HG03175 (cell line): Measurements from ENCODE around the gene TMC1.

Experiments used
- ATAC-seq: cut with Tn5 transposase; IDR thresholded peaks from one replicate; pipeline ENCODE4 v1.9.1; 2021; ENCODE audit warnings: mild to moderate bottlenecking, moderate library complexity; ENCODE audit not compliant: unreplicated experiment

The TMC1 gene

GRCh38 chr9:72565535-72565934 lies 44.1 kb downstream of the TMC1 start:
- ATAC-seq = no peak

GRCh38 chr9:72574156-72574810 lies 52.9 kb downstream of the TMC1 start:
- ATAC-seq = no peak

DNA sequence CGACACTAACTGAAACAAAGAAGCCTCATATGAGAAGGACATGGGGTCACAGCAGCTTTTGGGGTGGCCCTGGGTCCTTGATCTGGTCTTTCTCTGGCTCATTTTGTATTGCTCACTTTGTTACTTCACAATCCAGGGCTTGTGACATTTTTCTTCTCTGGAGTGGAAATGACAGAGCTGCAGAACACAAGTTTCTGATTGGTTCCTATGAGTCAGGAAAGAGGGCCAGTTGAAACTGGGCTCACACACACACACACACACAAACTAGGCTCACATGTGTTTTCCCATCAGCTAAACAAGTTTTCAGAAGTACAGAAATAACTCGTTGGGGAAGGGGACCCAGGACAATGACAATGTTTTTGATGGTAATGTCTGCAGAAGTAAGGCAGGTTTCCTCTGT lies 54.3 kb downstream of the TMC1 start:
- ATAC-seq = no peak

DNA sequence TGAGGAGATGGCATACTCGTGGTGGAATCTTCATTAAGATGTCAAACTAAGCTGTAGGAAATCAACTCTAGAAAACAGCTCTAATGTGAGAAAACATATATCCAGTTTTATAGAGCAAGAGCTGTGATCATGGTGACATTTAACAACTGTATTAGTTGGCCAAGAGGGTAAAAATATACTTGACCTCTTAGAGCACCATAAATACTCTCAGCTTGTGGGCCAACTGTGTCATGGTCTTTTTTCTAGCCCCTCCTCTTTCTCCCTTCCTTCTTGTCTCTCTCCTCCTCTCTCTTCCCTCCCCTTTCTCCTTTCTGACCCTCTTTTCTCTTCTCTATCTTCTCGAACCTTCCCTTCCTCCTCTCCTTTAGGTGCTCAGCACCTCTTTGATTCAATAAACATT lies 54.7 kb downstream of the TMC1 start:
- ATAC-seq = no peak

GRCh38 chr9:72577212-72577753 lies 55.9 kb downstream of the TMC1 start:
- ATAC-seq = no peak

- no peak for ATAC-seq
Observed at GRCh38 chr9:72579190-72579589, 57.8 kb downstream of the TMC1 start.

DNA sequence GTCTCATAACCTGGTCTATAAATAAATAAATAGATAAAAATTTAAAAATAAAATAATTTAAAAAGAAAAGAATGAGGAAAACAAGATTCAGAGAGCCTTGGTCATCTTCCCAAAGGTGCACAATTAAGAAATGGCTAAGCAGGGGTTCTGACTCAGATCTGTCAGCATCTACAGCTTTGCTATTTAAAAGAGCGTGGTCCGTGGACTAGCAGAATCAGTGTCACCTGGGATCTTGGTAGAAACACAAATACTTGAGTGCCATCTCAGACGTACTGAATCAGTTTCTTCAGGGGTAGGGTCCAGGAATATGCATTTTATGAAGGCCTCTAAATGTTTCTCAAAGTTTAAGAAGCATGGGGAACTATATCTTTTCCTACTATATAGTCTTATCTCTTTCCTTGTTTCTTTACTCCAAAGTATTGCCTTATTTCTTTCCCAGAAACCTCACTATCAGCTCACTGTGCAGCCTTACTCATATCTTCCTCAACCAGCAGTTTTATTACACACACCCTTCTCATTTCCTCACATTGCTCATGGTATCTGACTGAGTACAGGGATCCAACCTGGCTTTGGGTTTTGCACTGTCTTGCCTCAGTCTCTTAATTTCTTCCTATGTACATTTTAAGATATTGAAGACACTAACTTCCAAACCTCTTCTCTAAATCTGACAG lies 58.6 kb downstream of the TMC1 start:
- ATAC-seq = no peak

GRCh38 chr9:72581694-72582093 lies 60.3 kb downstream of the TMC1 start:
- ATAC-seq = no peak

- ATAC-seq = no peak
Observed at GRCh38 chr9:72583370-72583769, 62.0 kb downstream of the TMC1 start.

- ATAC-seq = peak; percentile 75
Observed at GRCh38 chr9:72586388-72587130, 65.2 kb downstream of the TMC1 start.

DNA sequence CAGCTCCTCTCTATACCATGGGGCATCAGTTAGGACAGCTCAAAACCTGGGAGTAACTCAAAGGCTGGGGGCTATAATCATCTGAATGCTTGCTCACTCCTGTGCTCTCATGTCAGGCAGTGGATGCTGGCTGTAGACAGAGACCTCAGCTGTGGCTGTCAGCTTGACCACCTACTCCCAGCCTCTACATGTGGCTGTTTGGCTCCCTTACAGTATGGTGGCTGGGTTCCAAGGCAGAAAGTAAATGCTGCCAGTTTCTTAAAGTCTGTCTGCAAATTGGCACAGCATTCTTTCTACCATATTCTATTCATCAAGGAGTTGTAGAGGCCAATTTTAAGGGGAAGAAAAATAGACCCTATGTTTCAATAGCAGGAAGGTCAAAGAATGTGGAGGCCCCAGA lies 66.9 kb downstream of the TMC1 start:
- ATAC-seq = no peak

- ATAC-seq = no peak
Observed at GRCh38 chr9:72589667-72590521, 68.5 kb downstream of the TMC1 start.

- no peak for ATAC-seq
Observed at GRCh38 chr9:72590824-72591223, 69.4 kb downstream of the TMC1 start.

DNA sequence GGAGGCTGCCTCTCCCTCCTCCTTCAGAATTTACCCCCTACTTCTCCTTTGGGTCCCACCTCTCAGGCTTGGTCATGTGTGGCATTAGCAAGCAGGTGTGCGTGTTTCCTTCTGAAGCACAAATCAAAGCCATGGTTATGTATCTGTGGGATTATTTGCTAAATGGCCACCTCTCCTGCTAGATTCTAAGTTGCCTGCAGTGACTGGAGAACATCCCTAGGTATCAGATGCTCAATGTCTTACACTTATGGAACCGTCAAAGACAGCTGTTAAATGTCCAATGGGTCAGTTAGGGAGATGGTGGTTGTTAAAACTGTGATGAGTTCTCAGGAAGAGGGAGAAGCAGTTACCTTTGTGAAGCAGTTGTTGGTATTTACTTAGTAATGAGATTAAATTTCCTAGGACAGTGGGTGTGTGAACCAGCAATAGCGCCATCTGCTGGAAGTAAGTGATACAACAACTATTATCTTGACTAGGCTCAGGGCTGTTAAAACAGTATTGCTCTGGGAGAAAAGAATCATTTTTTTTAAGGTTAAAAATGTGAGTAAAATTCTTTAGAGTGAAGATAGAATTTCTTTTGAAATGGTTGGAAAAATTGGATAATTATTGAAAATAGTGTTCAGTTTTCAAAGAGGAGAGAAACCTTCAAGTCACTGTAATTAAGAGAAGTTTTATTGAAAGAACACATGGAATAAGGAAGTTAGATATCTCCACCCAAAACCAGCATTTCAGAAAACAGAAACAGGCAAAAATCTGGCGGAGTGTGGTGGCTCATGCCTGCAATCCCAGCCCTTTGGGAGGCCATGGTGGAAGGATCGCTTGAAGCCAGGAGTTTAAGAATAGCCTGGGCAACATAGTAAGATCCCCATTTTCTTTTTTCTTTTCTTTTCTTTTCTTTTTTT lies 71.3 kb downstream of the TMC1 start:
- ATAC-seq = peak; percentile 75

GRCh38 chr9:72596451-72597180 lies 75.2 kb downstream of the TMC1 start:
- no peak for ATAC-seq

DNA sequence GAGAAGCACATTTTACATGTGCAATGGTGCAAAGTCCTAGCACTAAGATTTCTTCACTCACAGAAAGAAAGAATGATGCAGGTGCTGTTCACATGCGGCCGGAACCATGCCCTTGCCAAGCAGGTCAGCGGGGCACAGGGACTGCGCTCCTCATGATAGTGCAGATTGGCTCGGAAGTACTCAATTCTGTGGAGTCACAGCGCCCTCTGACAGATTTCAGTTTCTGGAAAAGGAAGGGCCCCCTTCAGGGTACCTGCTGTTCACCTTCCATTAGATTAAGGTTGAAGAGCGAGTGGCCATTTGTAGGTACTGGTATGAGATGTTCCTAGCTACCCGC lies 75.7 kb downstream of the TMC1 start:
- ATAC-seq = no peak

DNA sequence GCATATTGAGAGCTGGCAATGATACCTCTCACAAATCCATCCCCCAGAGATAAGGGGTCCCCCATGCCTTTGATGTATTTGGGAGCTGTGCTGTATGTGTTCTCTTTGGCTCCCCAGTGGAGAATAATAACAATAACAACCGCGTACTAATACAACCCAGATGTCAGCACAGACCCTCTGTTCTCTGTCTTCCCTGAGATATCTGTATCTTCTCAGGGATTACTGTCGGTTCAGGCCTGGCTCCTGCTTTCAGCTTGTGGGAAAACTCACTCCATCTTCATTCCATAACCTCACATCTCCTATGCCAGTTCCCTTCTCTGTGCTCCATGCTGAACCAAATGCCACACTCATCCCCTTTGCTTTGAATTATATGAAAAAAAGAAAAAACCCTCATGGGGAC lies 76.2 kb downstream of the TMC1 start:
- ATAC-seq = no peak

DNA sequence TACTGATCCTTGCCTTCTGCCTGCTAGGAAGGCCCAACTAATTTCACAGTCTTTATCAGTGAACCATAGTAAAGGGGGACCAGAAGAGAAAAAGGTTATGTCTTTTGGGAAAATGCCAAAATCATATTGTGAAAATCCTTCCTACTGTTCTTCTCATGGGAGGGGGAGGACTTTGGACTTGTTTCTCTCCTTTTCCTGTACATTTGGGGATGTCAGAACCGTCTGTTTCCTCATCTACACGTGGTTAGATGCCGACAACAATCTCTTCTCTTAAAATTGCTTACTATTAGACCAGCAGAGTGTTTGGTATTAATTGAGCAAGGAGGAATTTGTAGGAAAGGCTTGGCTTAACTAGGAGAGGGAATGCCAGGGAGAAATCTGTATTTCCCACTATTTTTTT lies 77.2 kb downstream of the TMC1 start:
- no peak for ATAC-seq

GRCh38 chr9:72599874-72600534 lies 78.6 kb downstream of the TMC1 start:
- no peak for ATAC-seq
